Common myeloid progenitor, CD34-positive (primary cell): Measurements from ENCODE around the gene JADE2.
"Not testable (repeated sequence)": the region's sequence is repeated elsewhere in the genome, so short reads cannot be mapped to it uniquely, and the experiment has no call there.

Experiments used
- CTCF ChIA-PET: fragments of 350-600 bp; sonication (Branson Sonifier 250); formaldehyde crosslinking; loops from one replicate; lab custom pipeline; 2021; ENCODE audit warnings: antibody characterized with exemption; lab: Charles Lee
- POLR2A ChIA-PET: fragments of 350-600 bp; sonication (Branson Sonifier 250); formaldehyde crosslinking; loops from one replicate; lab custom pipeline; 2021; ENCODE audit warnings: antibody characterized with exemption; lab: Charles Lee
- DNase-seq, 3 donors: peaks; one replicate each; pipeline versions ENCODE4 v3.0.0 to v3.0.0-alpha.2; 2013
- H3K27ac ChIP-seq, 2 experiments: 1 replicate in 1 of 2; 2 replicates in 1 of 2; pipeline ENCODE4 v1.7.0; 2013; ENCODE audit warnings: inconsistent platforms in 2 of 2, low read length in 2 of 2, mild to moderate bottlenecking in 2 of 2, low read depth in 1 of 2, moderate library complexity in 1 of 2; ENCODE audit not compliant: severe bottlenecking in 2 of 2, insufficient read depth in 1 of 2, poor library complexity in 1 of 2
- H3K27me3 ChIP-seq, 5 experiments: replicated peaks in 2 of 5; 1 replicate in 3 of 5; 2 replicates in 2 of 5; pipeline versions ENCODE4 v1.6.1 to v1.7.0; 2013; ENCODE audit warnings: low read length in 4 of 5, mild to moderate bottlenecking in 2 of 5, moderate library complexity in 2 of 5, inconsistent platforms in 1 of 5; ENCODE audit not compliant: insufficient read depth in 5 of 5, control insufficient read depth in 4 of 5
- H3K36me3 ChIP-seq, 4 experiments: 1 replicate in 2 of 4; 2 replicates in 2 of 4; pipeline versions ENCODE4 v1.6.1 to v1.7.0; 2013; ENCODE audit warnings: low read length in 3 of 4, control low read depth in 1 of 4, mild to moderate bottlenecking in 1 of 4; ENCODE audit not compliant: control insufficient read depth in 4 of 4, insufficient read depth in 4 of 4
- H3K4me1 ChIP-seq, 4 experiments: 1 replicate in 3 of 4; 2 replicates in 1 of 4; pipeline versions ENCODE4 v1.6.1 to v1.7.1; 2013; ENCODE audit warnings: low read length in 3 of 4, mild to moderate bottlenecking in 3 of 4, control low read depth in 1 of 4, inconsistent platforms in 1 of 4, moderate library complexity in 1 of 4; ENCODE audit not compliant: control insufficient read depth in 4 of 4, insufficient read depth in 4 of 4; ENCODE audit errors: control extremely low read depth in 1 of 4
- H3K4me3 ChIP-seq, 7 experiments: 1 replicate in 4 of 7; 2 replicates in 3 of 7; pipeline versions ENCODE4 v1.5.1 to v1.7.0; 2013; ENCODE audit warnings: mild to moderate bottlenecking in 7 of 7, low read length in 6 of 7, moderate library complexity in 6 of 7, inconsistent platforms in 2 of 7, low read depth in 2 of 7, control low read depth in 1 of 7; ENCODE audit not compliant: insufficient read depth in 4 of 7, control insufficient read depth in 1 of 7; ENCODE audit errors: extremely low read depth in 1 of 7
- H3K9me3 ChIP-seq, 5 experiments: 1 replicate in 4 of 5; 2 replicates in 1 of 5; pipeline versions ENCODE4 v1.6.1 to v1.7.1; 2013; ENCODE audit warnings: low read length in 4 of 5, mild to moderate bottlenecking in 2 of 5, inconsistent platforms in 1 of 5, low read depth in 1 of 5, moderate library complexity in 1 of 5; ENCODE audit not compliant: control insufficient read depth in 4 of 5, insufficient read depth in 2 of 5; ENCODE audit errors: control extremely low read depth in 1 of 5
- WGBS: methylation state at CpG from one replicate; pipeline ENCODE4 v1.1.5; 2013; ENCODE audit not compliant: insufficient coverage; 5-methylcytosine and 5-hydroxymethylcytosine counted together

The JADE2 gene

GRCh38 chr5:134555890-134556311, 30.4 kb downstream of the JADE2 start:
- no peaks in the 10 kb centered on the region for H3K27me3 ChIP-seq
- DNase-seq: peak; percentile 98 to 100 (median 99)
- H3K27ac ChIP-seq: peak overlapping the region; percentile 71 to 78
- H3K9me3 ChIP-seq: no peaks in the 10 kb centered on the region
- CTCF ChIA-PET: interaction anchor here (0.8 to 3.2 kb wide), 17 partner anchors 9 to 162 kb away, joined by 3 to 32 read pairs (median 4); partner anchors contain the start of gene CDKN2AIPNL
- H3K4me1 ChIP-seq: peaks cover 0 to 35% (median 28%) of the 10 kb centered on the region in 4 experiments
- 0% methylated on average over 3 of the region's 11 CpGs for WGBS
- peaks cover 14 to 57% (median 45%) of the 10 kb centered on the region in 4 experiments for H3K36me3 ChIP-seq
- no peak overlapping the region for H3K4me3 ChIP-seq
- POLR2A ChIA-PET: interaction anchor here (0.6 to 2.7 kb wide), 6 partner anchors 11 to 379 kb away, joined by 3 to 17 read pairs (median 4); partner anchors contain the start of genes CDKN2AIPNL and SKP1

GRCh38 chr5:134556588-134556987, 31.1 kb downstream of the JADE2 start:
- H3K4me3 ChIP-seq, H3K9me3 ChIP-seq, H3K27me3 ChIP-seq: not testable (repeated sequence)
- ChIA-PET POLR2A (interaction anchor here (0.6 to 2.7 kb wide), 5 partner anchors 12 to 379 kb away, joined by 3 to 17 read pairs (median 3); partner anchors contain the start of genes CDKN2AIPNL and SKP1), CTCF (interaction anchor here (1.0 to 3.2 kb wide), 10 partner anchors 12 to 145 kb away, joined by 3 to 32 read pairs (median 6); partner anchors contain the start of gene CDKN2AIPNL)
- DNase-seq: peak in 2 of 3 donors; percentile 46 to 79
- Histone ChIP-seq H3K36me3 (peaks cover 13 to 61% (median 50%) of the 10 kb centered on the region in 4 experiments), H3K27ac (peak overlapping the region in 1 of 2 experiments; percentile 78), H3K4me1 (peaks cover 0 to 35% (median 28%) of the 10 kb centered on the region in 4 experiments)
- WGBS: 92% methylated on average over 2 of the region's 3 CpGs

GRCh38 chr5:134556994-134557393, 31.5 kb downstream of the JADE2 start:
- H3K4me1 ChIP-seq: peaks cover 0 to 35% (median 28%) of the 10 kb centered on the region in 4 experiments
- H3K36me3 ChIP-seq: peaks cover 12 to 61% (median 51%) of the 10 kb centered on the region in 4 experiments
- ChIA-PET POLR2A (interaction anchor here (0.6 kb wide), 1 partner anchor 133 kb away, joined by 3 read pairs; no protein-coding TSS in a partner anchor), CTCF (no interaction called here)
- H3K9me3 ChIP-seq: no peaks in the 10 kb centered on the region
- DNase-seq: no peak
- H3K27me3 ChIP-seq: no peaks in the 10 kb centered on the region
- H3K27ac ChIP-seq: no peak overlapping the region
- no peak overlapping the region for H3K4me3 ChIP-seq

GRCh38 chr5:134559672-134560071, 34.2 kb downstream of the JADE2 start:
- Histone ChIP-seq H3K9me3 (no peaks in the 10 kb centered on the region), H3K27me3 (no peaks in the 10 kb centered on the region), H3K4me3 (no peak overlapping the region), H3K36me3 (peaks cover 12 to 70% (median 54%) of the 10 kb centered on the region in 4 experiments), H3K4me1 (peaks cover 0 to 24% (median 23%) of the 10 kb centered on the region in 4 experiments), H3K27ac (peak overlapping the region in 1 of 2 experiments; percentile 50)
- CTCF ChIA-PET: interaction anchor here (1.1 to 4.5 kb wide), 9 partner anchors 9 to 143 kb away, joined by 3 to 30 read pairs (median 5); no protein-coding TSS in a partner anchor
- DNase-seq: no peak
- POLR2A ChIA-PET: no interaction called here
- WGBS: 93% methylated on average over 7 of the region's 7 CpGs

GRCh38 chr5:134560698-134561097, 35.2 kb downstream of the JADE2 start:
- CTCF ChIA-PET: interaction anchor here (0.9 to 4.5 kb wide), 7 partner anchors 17 to 257 kb away, joined by 3 to 30 read pairs (median 10); no protein-coding TSS in a partner anchor
- no peak for DNase-seq
- Histone ChIP-seq H3K4me3 (no peak overlapping the region), H3K27me3 (no peaks in the 10 kb centered on the region), H3K9me3 (no peaks in the 10 kb centered on the region), H3K4me1 (peaks cover 0 to 13% (median 13%) of the 10 kb centered on the region in 4 experiments), H3K36me3 (peaks cover 16 to 72% (median 61%) of the 10 kb centered on the region in 4 experiments), H3K27ac (no peak overlapping the region)
- POLR2A ChIA-PET: no interaction called here
- 99% methylated on average over 12 of the region's 15 CpGs for WGBS

- peaks cover 0 to 3% (median under 1%) of the 10 kb centered on the region in 4 experiments for H3K4me1 ChIP-seq
- DNase-seq: peak in 2 of 3 donors; percentile 35 to 37
- ChIA-PET CTCF (interaction anchor here (0.8 to 4.5 kb wide), 9 partner anchors 10 to 148 kb away, joined by 3 to 30 read pairs (median 4); no protein-coding TSS in a partner anchor), POLR2A (no interaction called here)
- H3K27ac ChIP-seq: peak overlapping the region in 1 of 2 experiments; percentile 22
- peaks cover 17 to 81% (median 67%) of the 10 kb centered on the region in 4 experiments for H3K36me3 ChIP-seq
- no peaks in the 10 kb centered on the region for H3K9me3 ChIP-seq
- H3K4me3 ChIP-seq: no peak overlapping the region
- WGBS: 67% methylated on average over 3 of the region's 9 CpGs
- no peaks in the 10 kb centered on the region for H3K27me3 ChIP-seq
Observed at GRCh38 chr5:134561871-134562296, 36.4 kb downstream of the JADE2 start.

- POLR2A ChIA-PET: no interaction called here
- H3K4me1 ChIP-seq: peaks cover 0 to 2% (median 0%) of the 10 kb centered on the region in 4 experiments
- CTCF ChIA-PET: interaction anchor here (1.5 to 2.9 kb wide), 2 partner anchors 9 to 33 kb away, joined by 4 to 12 read pairs; no protein-coding TSS in a partner anchor
- no peak overlapping the region for H3K4me3 ChIP-seq
- DNase-seq: no peak
- peaks cover 16 to 94% (median 79%) of the 10 kb centered on the region in 4 experiments for H3K36me3 ChIP-seq
- 100% methylated on average over 7 of the region's 7 CpGs for WGBS
- no peaks in the 10 kb centered on the region for H3K27me3 ChIP-seq
- H3K27ac ChIP-seq: no peak overlapping the region
- no peaks in the 10 kb centered on the region for H3K9me3 ChIP-seq
Observed at GRCh38 chr5:134563221-134563620, 37.8 kb downstream of the JADE2 start.
